Activated T-helper 1 cell treated with anti-CD3 and anti-CD28 coated beads, Interleukin-12 subunit alpha, Interleukin-12 subunit beta, Interleukin-2, Interleukin-4 antibody, amounts not matched to agents 30 ng/mL and 10 ng/mL and 1 ng/mL, durations not matched to agents 14 hours and 24 hours and 36 hours (primary cell): ENCODE data around the gene ROBO2. TPM values are rescaled to one million over a fixed set of nuclear protein-coding genes. Genes with fewer than 3 reads are reported as not detected.

Experiments
- DNase-seq: peaks from one replicate; pipeline ENCODE4 v3.0.0; 2021; ENCODE audit warnings: low spot score
- H3K27ac Mint-ChIP-seq: one replicate; pipeline ENCODE4 v1.8.0; 2021; ENCODE audit warnings: mild to moderate bottlenecking, mixed read lengths
- H3K27me3 Mint-ChIP-seq: one replicate; pipeline ENCODE4 v1.8.0; 2022; ENCODE audit warnings: mild to moderate bottlenecking, moderate library complexity, mixed read lengths; ENCODE audit not compliant: insufficient read depth
- H3K36me3 Mint-ChIP-seq: one replicate; pipeline ENCODE4 v1.8.0; 2021; ENCODE audit warnings: low read depth, mixed read lengths
- H3K4me1 Mint-ChIP-seq: one replicate; pipeline ENCODE4 v1.8.0; 2021; ENCODE audit warnings: low read depth, mixed read lengths
- H3K4me3 Mint-ChIP-seq: one replicate; pipeline ENCODE4 v1.8.0; 2021; ENCODE audit warnings: mild to moderate bottlenecking, moderate library complexity, mixed read lengths
- H3K9me3 Mint-ChIP-seq: one replicate; pipeline ENCODE4 v1.8.0; 2021; ENCODE audit warnings: mixed read lengths
- intact Hi-C: fragments of 100-400 bp; cut with micrococcal nuclease; formaldehyde crosslinking; loops from one replicate; pipeline ENCODE4 v1.15.1; 2024
- total RNA-seq: library from RNA; stranded (reverse); gene quantifications from 2 replicates; pipeline ENCODE4 v1.2.3, GENCODE V29; 2022

Gene ROBO2
- total RNA-seq, 1 donor from 2014 or later: not detected

GRCh38 chr3:77271306-77271705 lies 231.4 kb downstream of the ROBO2 start:
- no peak overlapping the region for H3K4me3 Mint-ChIP-seq
- H3K4me1 Mint-ChIP-seq: no peaks in the 10 kb centered on the region
- H3K9me3 Mint-ChIP-seq: no peaks in the 10 kb centered on the region
- DNase-seq: no peak
- no peak overlapping the region for H3K27ac Mint-ChIP-seq
- H3K36me3 Mint-ChIP-seq: no peaks in the 10 kb centered on the region
- intact Hi-C loops: no loop called here
- no peaks in the 10 kb centered on the region for H3K27me3 Mint-ChIP-seq

GRCh38 chr3:77271711-77272110 lies 231.8 kb downstream of the ROBO2 start:
- Mint-ChIP-seq H3K36me3 (no peaks in the 10 kb centered on the region), H3K4me3 (no peak overlapping the region), H3K4me1 (no peaks in the 10 kb centered on the region), H3K9me3 (no peaks in the 10 kb centered on the region), H3K27me3 (no peaks in the 10 kb centered on the region), H3K27ac (no peak overlapping the region)
- no peak for DNase-seq
- intact Hi-C loops: no loop called here

DNA sequence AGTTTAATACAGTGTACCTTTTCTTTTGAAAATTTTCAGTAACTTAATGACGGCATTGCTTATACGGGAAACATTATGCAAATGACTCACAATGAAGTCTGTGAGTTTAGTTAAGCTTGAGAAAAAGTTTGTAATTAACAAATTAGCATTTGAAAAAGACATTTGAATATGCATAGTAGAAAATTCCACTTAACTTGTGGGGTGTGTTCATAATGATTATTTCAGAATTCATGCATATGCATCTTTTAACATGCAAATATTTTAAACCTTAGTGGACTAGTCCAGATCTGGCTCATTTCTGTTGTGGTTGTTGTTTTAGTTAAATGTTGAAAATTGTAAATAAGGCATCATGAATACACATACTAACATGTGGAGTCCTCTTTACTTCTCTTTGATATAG lies 239.4 kb downstream of the ROBO2 start:
- H3K9me3 Mint-ChIP-seq: peaks cover 4% of the 10 kb centered on the region
- H3K27ac Mint-ChIP-seq: no peak overlapping the region
- intact Hi-C loops: no loop called here
- no peaks in the 10 kb centered on the region for H3K36me3 Mint-ChIP-seq
- H3K4me3 Mint-ChIP-seq: no peak overlapping the region
- DNase-seq: no peak
- H3K27me3 Mint-ChIP-seq: no peaks in the 10 kb centered on the region
- H3K4me1 Mint-ChIP-seq: no peaks in the 10 kb centered on the region

- Mint-ChIP-seq H3K9me3 (peaks cover 4% of the 10 kb centered on the region), H3K36me3 (no peaks in the 10 kb centered on the region), H3K27me3 (no peaks in the 10 kb centered on the region), H3K27ac (no peak overlapping the region), H3K4me3 (no peak overlapping the region), H3K4me1 (no peaks in the 10 kb centered on the region)
- no peak for DNase-seq
- intact Hi-C loops: no loop called here
Observed at GRCh38 chr3:77281721-77282120, 241.8 kb downstream of the ROBO2 start.

DNA sequence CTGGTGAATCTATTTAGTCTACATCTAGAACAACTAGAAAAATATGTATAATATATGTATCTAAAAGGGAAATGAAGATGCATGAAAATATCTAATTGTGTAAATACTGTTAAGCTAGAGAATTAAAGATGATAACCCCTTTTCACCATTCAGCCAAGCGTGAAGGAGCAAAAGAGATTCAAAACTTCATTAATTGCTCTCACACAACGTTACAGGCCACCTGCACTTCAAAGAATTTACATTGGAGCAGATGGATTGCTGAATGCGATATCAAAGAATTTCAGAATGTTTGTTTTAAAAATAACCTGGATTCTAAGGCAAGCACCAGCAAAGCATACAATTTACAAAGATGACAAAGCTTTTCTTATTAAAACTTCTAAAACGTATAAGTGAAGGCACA lies 243.2 kb downstream of the ROBO2 start:
- intact Hi-C loops: no loop called here
- Mint-ChIP-seq H3K27me3 (no peaks in the 10 kb centered on the region), H3K9me3 (peaks cover 4% of the 10 kb centered on the region), H3K27ac (no peak overlapping the region), H3K4me1 (no peaks in the 10 kb centered on the region), H3K36me3 (no peaks in the 10 kb centered on the region), H3K4me3 (no peak overlapping the region)
- DNase-seq: no peak

- intact Hi-C loops: no loop called here
- no peak overlapping the region for H3K27ac Mint-ChIP-seq
- H3K36me3 Mint-ChIP-seq: no peaks in the 10 kb centered on the region
- DNase-seq: no peak
- peaks cover 16% of the 10 kb centered on the region for H3K9me3 Mint-ChIP-seq
- no peaks in the 10 kb centered on the region for H3K4me1 Mint-ChIP-seq
- H3K27me3 Mint-ChIP-seq: no peaks in the 10 kb centered on the region
- H3K4me3 Mint-ChIP-seq: no peak overlapping the region
Observed at GRCh38 chr3:77288348-77288747, 248.4 kb downstream of the ROBO2 start.

GRCh38 chr3:77296527-77296926 lies 256.6 kb downstream of the ROBO2 start:
- no peaks in the 10 kb centered on the region for H3K36me3 Mint-ChIP-seq
- no peaks in the 10 kb centered on the region for H3K27me3 Mint-ChIP-seq
- no peak overlapping the region for H3K27ac Mint-ChIP-seq
- no peak overlapping the region for H3K4me3 Mint-ChIP-seq
- no peak for DNase-seq
- H3K9me3 Mint-ChIP-seq: peaks cover 23% of the 10 kb centered on the region
- H3K4me1 Mint-ChIP-seq: no peaks in the 10 kb centered on the region
- intact Hi-C loops: no loop called here

DNA sequence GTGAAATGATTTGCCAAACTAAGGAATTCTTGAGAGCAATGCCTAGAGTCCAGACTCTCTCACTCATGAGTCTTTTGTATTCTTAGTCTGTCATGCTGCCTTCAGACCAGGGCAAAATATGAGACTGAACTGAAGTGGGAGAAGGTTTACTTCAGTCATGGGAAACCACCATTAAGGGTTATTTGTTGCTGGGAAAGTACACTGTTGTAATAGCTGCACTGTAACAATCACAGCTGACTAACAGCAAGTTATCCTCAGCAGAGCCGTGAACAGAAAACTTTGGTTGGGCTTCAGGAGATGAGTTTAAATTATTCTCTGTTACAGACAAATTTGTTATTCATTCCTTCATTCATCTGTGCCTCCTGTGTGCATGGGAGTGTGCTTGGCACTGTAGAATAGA lies 258.5 kb downstream of the ROBO2 start:
- no peaks in the 10 kb centered on the region for H3K4me1 Mint-ChIP-seq
- H3K27me3 Mint-ChIP-seq: no peaks in the 10 kb centered on the region
- H3K36me3 Mint-ChIP-seq: no peaks in the 10 kb centered on the region
- no peak overlapping the region for H3K27ac Mint-ChIP-seq
- intact Hi-C loops: no loop called here
- no peak for DNase-seq
- no peak overlapping the region for H3K4me3 Mint-ChIP-seq
- peaks cover 13% of the 10 kb centered on the region for H3K9me3 Mint-ChIP-seq

- H3K27me3 Mint-ChIP-seq: no peaks in the 10 kb centered on the region
- DNase-seq: no peak
- H3K4me3 Mint-ChIP-seq: no peak overlapping the region
- intact Hi-C loops: no loop called here
- H3K9me3 Mint-ChIP-seq: peaks cover 3% of the 10 kb centered on the region
- H3K4me1 Mint-ChIP-seq: no peaks in the 10 kb centered on the region
- no peaks in the 10 kb centered on the region for H3K36me3 Mint-ChIP-seq
- no peak overlapping the region for H3K27ac Mint-ChIP-seq
Observed at GRCh38 chr3:77303955-77304699, 264.2 kb downstream of the ROBO2 start.

DNA sequence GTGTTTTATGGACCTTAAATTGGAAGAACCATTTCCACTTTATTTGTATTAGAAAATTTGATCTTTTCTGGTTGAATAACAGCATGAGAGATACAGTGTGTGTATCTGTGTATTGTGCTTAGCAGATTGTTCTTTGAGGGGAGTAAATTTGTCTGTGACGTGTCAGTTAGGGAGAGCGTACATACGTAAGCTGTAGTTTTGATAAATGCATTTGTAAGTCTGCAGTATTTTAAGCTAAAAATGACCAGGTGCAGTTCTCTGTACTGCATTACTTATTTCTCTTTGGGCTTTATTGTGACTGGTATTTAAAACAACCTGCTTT lies 264.8 kb downstream of the ROBO2 start:
- no peaks in the 10 kb centered on the region for H3K27me3 Mint-ChIP-seq
- no peaks in the 10 kb centered on the region for H3K9me3 Mint-ChIP-seq
- DNase-seq: no peak
- no peaks in the 10 kb centered on the region for H3K4me1 Mint-ChIP-seq
- H3K4me3 Mint-ChIP-seq: no peak overlapping the region
- intact Hi-C loops: no loop called here
- H3K27ac Mint-ChIP-seq: no peak overlapping the region
- H3K36me3 Mint-ChIP-seq: no peaks in the 10 kb centered on the region

- Mint-ChIP-seq H3K27me3 (no peaks in the 10 kb centered on the region), H3K4me3 (no peak overlapping the region), H3K4me1 (no peaks in the 10 kb centered on the region), H3K27ac (no peak overlapping the region), H3K9me3 (peaks cover 5% of the 10 kb centered on the region), H3K36me3 (no peaks in the 10 kb centered on the region)
- intact Hi-C loops: no loop called here
- DNase-seq: no peak
Observed at GRCh38 chr3:77309460-77309859, 269.6 kb downstream of the ROBO2 start.

- Mint-ChIP-seq H3K4me1 (no peaks in the 10 kb centered on the region), H3K27me3 (no peaks in the 10 kb centered on the region), H3K36me3 (no peaks in the 10 kb centered on the region), H3K9me3 (peaks cover 5% of the 10 kb centered on the region), H3K4me3 (no peak overlapping the region), H3K27ac (no peak overlapping the region)
- DNase-seq: no peak
- intact Hi-C loops: no loop called here
Observed at GRCh38 chr3:77313843-77314242, 273.9 kb downstream of the ROBO2 start.

- Mint-ChIP-seq H3K27me3 (no peaks in the 10 kb centered on the region), H3K4me1 (no peaks in the 10 kb centered on the region), H3K9me3 (no peaks in the 10 kb centered on the region), H3K36me3 (no peaks in the 10 kb centered on the region), H3K27ac (no peak overlapping the region), H3K4me3 (no peak overlapping the region)
- intact Hi-C loops: no loop called here
- no peak for DNase-seq
Observed at GRCh38 chr3:77319711-77320110, 279.8 kb downstream of the ROBO2 start.

DNA sequence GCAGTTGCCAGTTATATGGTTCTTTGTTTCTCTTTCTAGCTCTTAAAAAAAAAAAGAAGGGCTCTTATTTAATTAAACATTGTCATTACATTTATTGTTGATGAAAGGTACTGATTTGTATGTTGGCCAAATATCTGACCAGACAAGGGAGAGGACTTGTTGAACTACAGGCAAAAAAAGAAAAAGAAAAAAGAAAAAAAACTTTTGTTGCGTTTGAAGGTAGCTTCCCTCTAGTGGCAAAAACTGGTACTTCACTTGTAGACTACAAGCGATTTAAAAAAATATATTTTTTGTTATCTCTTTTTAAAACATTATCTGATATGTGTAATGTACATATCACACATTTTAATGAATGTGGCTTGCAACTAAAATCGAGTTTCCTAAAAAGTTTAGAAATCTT lies 280.6 kb downstream of the ROBO2 start:
- intact Hi-C loops: no loop called here
- DNase-seq: no peak
- Mint-ChIP-seq H3K27ac (no peak overlapping the region), H3K4me3 (no peak overlapping the region), H3K36me3 (no peaks in the 10 kb centered on the region), H3K27me3 (no peaks in the 10 kb centered on the region), H3K9me3 (no peaks in the 10 kb centered on the region), H3K4me1 (no peaks in the 10 kb centered on the region)
